H4 (cell line): Measurements from ENCODE around the gene FOSL2. TPM values are rescaled to one million over a fixed set of nuclear protein-coding genes. Genes with fewer than 3 reads are reported as not detected.
"Not testable (repeated sequence)": the region's sequence is repeated elsewhere in the genome, so short reads cannot be mapped to it uniquely, and the experiment has no call there.

Experiments used
- DNase-seq: peaks from one replicate; pipeline ENCODE4 v3.0.0-alpha.2; 2015; ENCODE audit warnings: low spot score
- total RNA-seq: library from RNA; depleted of rRNA; stranded (reverse); fragments of >200 nt; shearing (Covaris generic); gene quantifications from 2 replicates; pipeline ENCODE4 v1.2.3, GENCODE V29; 2014

The FOSL2 gene
- total RNA-seq, 1 experiment from 2014 or later: 13.2 TPM

- DNase-seq: no peak
Observed at GRCh38 chr2:28357055-28357454, 35.6 kb upstream of the FOSL2 start.

- DNase-seq: no peak
Observed at GRCh38 chr2:28357948-28358667, 34.5 kb upstream of the FOSL2 start.

GRCh38 chr2:28358668-28359201 is 33.9 kb upstream of the FOSL2 start:
- DNase-seq: no peak

- peak; percentile 84 for DNase-seq
Observed at GRCh38 chr2:28359222-28360057, 33.2 kb upstream of the FOSL2 start.

- DNase-seq: no peak
Observed at GRCh38 chr2:28360058-28360717, 32.5 kb upstream of the FOSL2 start.

- DNase-seq: peak; percentile 43
Observed at GRCh38 chr2:28360718-28361293, 31.9 kb upstream of the FOSL2 start.

GRCh38 chr2:28361991-28362710 is 30.5 kb upstream of the FOSL2 start:
- no peak for DNase-seq

GRCh38 chr2:28362991-28363521 is 29.6 kb upstream of the FOSL2 start:
- DNase-seq: no peak

- DNase-seq: no peak
Observed at GRCh38 chr2:28363686-28364280, 28.9 kb upstream of the FOSL2 start.

GRCh38 chr2:28364610-28365009 is 28.0 kb upstream of the FOSL2 start:
- DNase-seq: no peak

- DNase-seq: no peak
Observed at GRCh38 chr2:28365158-28365557, 27.5 kb upstream of the FOSL2 start.

- no peak for DNase-seq
Observed at GRCh38 chr2:28366149-28366495, 26.5 kb upstream of the FOSL2 start.

GRCh38 chr2:28366496-28367282 is 26.0 kb upstream of the FOSL2 start:
- peak; percentile 47 for DNase-seq

GRCh38 chr2:28367667-28368356 is 24.8 kb upstream of the FOSL2 start:
- no peak for DNase-seq

GRCh38 chr2:28368357-28368798 is 24.3 kb upstream of the FOSL2 start:
- no peak for DNase-seq

- DNase-seq: no peak
Observed at GRCh38 chr2:28369358-28369757, 23.3 kb upstream of the FOSL2 start.

GRCh38 chr2:28370354-28370753 is 22.3 kb upstream of the FOSL2 start:
- DNase-seq: no peak

- DNase-seq: not testable (repeated sequence)
Observed at GRCh38 chr2:28371728-28372127, 20.9 kb upstream of the FOSL2 start.

GRCh38 chr2:28373854-28374253 is 18.8 kb upstream of the FOSL2 start:
- DNase-seq: no peak
